Left lung (tissue), 14 donors: ENCODE data around the gene VAV3. TPM values are rescaled to one million over a fixed set of nuclear protein-coding genes. Genes with fewer than 3 reads are reported as not detected.

Experiments
- ATAC-seq: fragments of 200-7000 bp; cut with Tn5 transposase; one replicate; pipeline ENCODE4 v1.9.1; 2020; ENCODE audit warnings: moderate library complexity
- DNase-seq, 4 donors: peaks; one replicate each; pipeline ENCODE4 v3.0.0-alpha.2; 2013 to 2020
- H3K27ac ChIP-seq, 2 donors: fragments of 200-600 bp; sonication (generic) in 1 of 2; one replicate each; pipeline versions ENCODE4 v1.5.0 to v1.8.0; 2020 to 2021
- H3K27me3 ChIP-seq, 2 donors: fragments of 200-600 bp; sonication (generic) in 1 of 2; one replicate each; pipeline versions ENCODE4 v1.5.0 to v1.8.0; 2020 to 2021
- H3K36me3 ChIP-seq, 2 donors: fragments of 200-600 bp; sonication (generic) in 1 of 2; one replicate each; pipeline versions ENCODE4 v1.5.0 to v1.8.0; 2020 to 2021
- H3K4me1 ChIP-seq, 2 donors: fragments of 200-600 bp; one replicate each; pipeline ENCODE4 v1.8.0; 2021
- H3K4me3 ChIP-seq, 2 donors: fragments of 200-600 bp; sonication (generic) in 1 of 2; one replicate each; pipeline versions ENCODE4 v1.5.0 to v1.8.0; 2020 to 2021; ENCODE audit warnings: mild to moderate bottlenecking in 1 of 2
- H3K9me3 ChIP-seq, 2 donors: fragments of 200-600 bp; sonication (generic) in 1 of 2; one replicate each; pipeline versions ENCODE4 v1.5.0 to v1.8.0; 2020 to 2021
- intact Hi-C, 2 donors: fragments of 100-400 bp; cut with DNase I; formaldehyde crosslinking; loops; one replicate each; pipeline versions ENCODE4 v1.11.2 to v1.14.2; 2022
- long read RNA-seq, 12 donors: library from polyadenylated mRNA in 2 of 12; unstranded in 2 of 12; transcript quantifications; one replicate each; pipeline ENCODE4 v2.0.0 and lab custom pipeline, GENCODE V29; 2019 to 2026
- polyA plus RNA-seq, 6 donors: library from polyadenylated mRNA; unstranded; fragments of 120-200 nt; gene quantifications; one replicate each; pipeline ENCODE4 v1.2.1, GENCODE V29; 2013; ENCODE audit not compliant: insufficient read length in 6 of 6
- total RNA-seq, 2 donors: library from RNA; stranded (reverse); fragmentation: NEBNext Ultra II Directional; extraction: Animal tissue kit (Norgen Biotek cat#: 25700); gene quantifications; one replicate each; pipeline ENCODE4 v1.2.1, GENCODE V29; 2021
- TF ChIP-seq, protein P1 (sequence below), 2 donors: fragments of 200-600 bp; sonication (generic) in 1 of 2; IDR thresholded peaks; one replicate each; pipeline versions ENCODE4 v1.5.0 to v1.8.0; 2021; ENCODE audit warnings: antibody characterized with exemption in 2 of 2
- donor health status: DM: no; HTN: yes; CAD: no.
- donor health status: DM: no; HTN: no; CAD: no.

VAV3 gene, protein sequence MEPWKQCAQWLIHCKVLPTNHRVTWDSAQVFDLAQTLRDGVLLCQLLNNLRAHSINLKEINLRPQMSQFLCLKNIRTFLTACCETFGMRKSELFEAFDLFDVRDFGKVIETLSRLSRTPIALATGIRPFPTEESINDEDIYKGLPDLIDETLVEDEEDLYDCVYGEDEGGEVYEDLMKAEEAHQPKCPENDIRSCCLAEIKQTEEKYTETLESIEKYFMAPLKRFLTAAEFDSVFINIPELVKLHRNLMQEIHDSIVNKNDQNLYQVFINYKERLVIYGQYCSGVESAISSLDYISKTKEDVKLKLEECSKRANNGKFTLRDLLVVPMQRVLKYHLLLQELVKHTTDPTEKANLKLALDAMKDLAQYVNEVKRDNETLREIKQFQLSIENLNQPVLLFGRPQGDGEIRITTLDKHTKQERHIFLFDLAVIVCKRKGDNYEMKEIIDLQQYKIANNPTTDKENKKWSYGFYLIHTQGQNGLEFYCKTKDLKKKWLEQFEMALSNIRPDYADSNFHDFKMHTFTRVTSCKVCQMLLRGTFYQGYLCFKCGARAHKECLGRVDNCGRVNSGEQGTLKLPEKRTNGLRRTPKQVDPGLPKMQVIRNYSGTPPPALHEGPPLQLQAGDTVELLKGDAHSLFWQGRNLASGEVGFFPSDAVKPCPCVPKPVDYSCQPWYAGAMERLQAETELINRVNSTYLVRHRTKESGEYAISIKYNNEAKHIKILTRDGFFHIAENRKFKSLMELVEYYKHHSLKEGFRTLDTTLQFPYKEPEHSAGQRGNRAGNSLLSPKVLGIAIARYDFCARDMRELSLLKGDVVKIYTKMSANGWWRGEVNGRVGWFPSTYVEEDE
- total RNA-seq (10 to 100 TPM in 1 of 2 donors, 1 to 10 TPM in 1; 7.3 to 14.5 TPM), polyA plus RNA-seq (1 to 10 TPM; 5.3 to 9.2 (median 6.7) TPM)
- long read RNA-seq, donor 1 = 0 reads
- long read RNA-seq, donor 2, full-length matches to known transcripts = 1 of 1 reads
- long read RNA-seq, donor 2, partial matches to known transcripts = 0 of 1 reads
- long read RNA-seq, donor 2, other reads (novel, unspliced or antisense) = 0 of 1 reads
- long read RNA-seq, donor 3 = 0 reads
- long read RNA-seq, donor 4 = 0 reads
- long read RNA-seq, donor 5 = 0 reads
- long read RNA-seq, donor 6, full-length matches to known transcripts = 1 of 1 reads
- long read RNA-seq, donor 6, partial matches to known transcripts = 0 of 1 reads
- long read RNA-seq, donor 6, other reads (novel, unspliced or antisense) = 0 of 1 reads
- long read RNA-seq, donor 7, full-length matches to known transcripts = 1 of 1 reads
- long read RNA-seq, donor 7, partial matches to known transcripts = 0 of 1 reads
- long read RNA-seq, donor 7, other reads (novel, unspliced or antisense) = 0 of 1 reads
- long read RNA-seq, donor 8 = 0 reads
- long read RNA-seq, donor 9 = 0 reads
- long read RNA-seq, donor 10, partial matches to known transcripts = 3 of 3 reads
- long read RNA-seq, donor 10, other reads (novel, unspliced or antisense) = 0 of 3 reads
- long read RNA-seq, donor 11 = 0 reads
- long read RNA-seq, donor 12, partial matches to known transcripts = 0 of 1 reads
- long read RNA-seq, donor 12, other reads (novel, unspliced or antisense) = 0 of 1 reads

DNA sequence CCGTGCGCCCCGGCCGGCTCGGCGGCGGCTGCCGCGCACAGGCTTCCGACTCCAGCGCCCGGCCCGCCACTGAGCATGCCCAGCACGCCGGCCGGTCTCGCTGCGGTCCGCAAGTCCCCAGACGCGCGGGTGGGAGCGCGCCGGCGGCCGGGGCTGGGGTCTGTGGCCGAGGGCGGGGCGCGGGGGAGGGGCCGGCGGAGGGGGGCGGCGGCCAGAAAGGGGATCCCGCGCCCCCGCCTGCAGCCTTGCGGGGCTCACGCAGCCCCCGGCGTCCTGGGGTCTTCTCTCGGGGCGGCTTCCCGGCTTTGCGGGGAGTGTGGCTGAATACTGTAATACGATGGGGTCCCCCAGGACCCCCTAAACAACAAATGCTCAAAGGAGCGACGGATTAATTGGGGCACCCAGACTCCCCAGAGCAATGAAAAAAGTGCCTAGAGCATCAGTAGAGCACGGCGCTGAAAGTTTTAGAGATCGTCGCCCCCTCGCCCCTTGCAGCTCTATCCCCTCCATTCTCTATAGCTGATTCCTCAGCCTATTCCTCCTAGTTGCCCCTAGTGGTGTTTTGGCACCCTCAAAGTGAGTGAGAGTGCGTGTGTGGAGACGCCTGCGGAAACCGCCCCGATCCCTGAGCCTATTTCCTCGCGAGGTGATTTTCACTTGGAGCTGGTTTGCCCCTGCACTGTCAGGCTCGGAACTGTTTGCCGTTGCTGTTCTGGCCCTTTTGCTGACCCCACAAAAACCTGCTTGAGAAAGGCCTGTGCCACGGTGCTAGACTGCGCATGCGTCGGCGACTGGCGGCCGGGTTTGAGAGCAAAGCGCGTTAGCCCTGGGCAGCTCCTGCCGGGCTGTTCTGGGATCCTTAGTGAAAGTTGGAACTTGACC is at the start of gene VAV3:
Gene VAV3, minus strand, starts transcription at position 71 of the 882 bp plus-strand sequence. CDS start 311 bp downstream, outside the sequence.
- Histone ChIP-seq H3K4me3 (peak within 1 kb of the TSS; percentile 43 to 72), H3K9me3 (no peaks in the 10 kb centered on the region), H3K36me3 (no peaks in the 10 kb centered on the region), H3K27me3 (peaks cover 0 to 30% of the 10 kb centered on the region in 2 donors), H3K27ac (peak within 1 kb of the TSS; percentile 60 to 96), H3K4me1 (peaks cover 4 to 29% of the 10 kb centered on the region in 2 donors)
- DNase-seq (peak; percentile 73 to 95 (median 82)), ATAC-seq (peak; percentile 74)
- TF ChIP-seq, protein P1, sequence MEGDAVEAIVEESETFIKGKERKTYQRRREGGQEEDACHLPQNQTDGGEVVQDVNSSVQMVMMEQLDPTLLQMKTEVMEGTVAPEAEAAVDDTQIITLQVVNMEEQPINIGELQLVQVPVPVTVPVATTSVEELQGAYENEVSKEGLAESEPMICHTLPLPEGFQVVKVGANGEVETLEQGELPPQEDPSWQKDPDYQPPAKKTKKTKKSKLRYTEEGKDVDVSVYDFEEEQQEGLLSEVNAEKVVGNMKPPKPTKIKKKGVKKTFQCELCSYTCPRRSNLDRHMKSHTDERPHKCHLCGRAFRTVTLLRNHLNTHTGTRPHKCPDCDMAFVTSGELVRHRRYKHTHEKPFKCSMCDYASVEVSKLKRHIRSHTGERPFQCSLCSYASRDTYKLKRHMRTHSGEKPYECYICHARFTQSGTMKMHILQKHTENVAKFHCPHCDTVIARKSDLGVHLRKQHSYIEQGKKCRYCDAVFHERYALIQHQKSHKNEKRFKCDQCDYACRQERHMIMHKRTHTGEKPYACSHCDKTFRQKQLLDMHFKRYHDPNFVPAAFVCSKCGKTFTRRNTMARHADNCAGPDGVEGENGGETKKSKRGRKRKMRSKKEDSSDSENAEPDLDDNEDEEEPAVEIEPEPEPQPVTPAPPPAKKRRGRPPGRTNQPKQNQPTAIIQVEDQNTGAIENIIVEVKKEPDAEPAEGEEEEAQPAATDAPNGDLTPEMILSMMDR (IDR thresholded peaks at IDR 0.05) = no peak
- intact Hi-C loops = no loop called here

DNA sequence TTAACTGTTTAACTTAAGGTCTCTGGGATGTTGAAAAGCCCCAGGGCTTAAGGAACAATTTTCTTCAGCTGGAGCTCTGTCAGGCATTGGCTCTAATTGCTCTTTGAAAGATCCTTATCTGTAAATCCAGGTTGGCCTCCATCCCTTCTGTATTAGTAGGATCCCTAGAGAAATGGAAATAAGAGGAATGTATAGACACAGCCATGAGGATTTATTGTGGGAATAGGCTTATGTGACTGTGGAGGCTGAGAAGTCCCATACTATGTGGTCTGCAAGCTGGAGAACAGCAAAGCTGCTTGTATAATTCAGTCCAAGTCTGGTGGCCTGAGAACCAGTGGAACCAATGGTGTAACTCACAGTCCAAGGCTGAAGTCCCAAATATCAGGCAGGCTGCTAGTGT is 47.6 kb upstream of the VAV3 start:
- ATAC-seq = no peak

DNA sequence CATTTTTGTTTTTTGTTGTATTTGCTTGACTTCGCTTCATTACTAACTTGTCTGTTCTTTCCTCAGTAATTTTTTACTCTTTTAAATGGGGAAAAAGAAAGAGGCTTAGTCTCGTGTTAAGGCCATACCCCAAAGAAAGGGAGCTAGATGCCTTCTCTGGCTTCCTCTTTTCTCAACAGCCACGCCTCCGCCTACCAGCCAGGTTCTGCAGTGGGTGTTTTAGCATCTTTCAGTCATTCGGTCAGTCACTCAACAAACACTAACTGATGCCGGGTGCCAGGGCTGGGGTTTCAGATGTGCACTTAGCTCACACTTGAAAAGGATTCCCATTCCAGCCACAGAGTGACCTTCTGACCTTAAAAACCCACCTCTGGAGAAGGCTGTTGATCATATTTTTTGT is 46.3 kb upstream of the VAV3 start:
- no peak for DNase-seq
- ATAC-seq = no peak
- Histone ChIP-seq H3K9me3 (no peaks in the 10 kb centered on the region), H3K36me3 (no peaks in the 10 kb centered on the region), H3K4me3 (no peak overlapping the region), H3K27me3 (no peaks in the 10 kb centered on the region), H3K4me1 (no peaks in the 10 kb centered on the region), H3K27ac (no peak overlapping the region)
- intact Hi-C loops = no loop called here
- TF ChIP-seq, protein P1 (IDR thresholded peaks at IDR 0.05) = no peak

More for the DNA sequence above, 47.6 kb upstream of the VAV3 start:
- H3K9me3 ChIP-seq = no peaks in the 10 kb centered on the region
- TF ChIP-seq, protein P1 (IDR thresholded peaks at IDR 0.05) = no peak
- no peak overlapping the region for H3K27ac ChIP-seq
- intact Hi-C loops = no loop called here
- H3K4me3 ChIP-seq = no peak overlapping the region
- no peak for DNase-seq
- H3K36me3 ChIP-seq = no peaks in the 10 kb centered on the region
- no peaks in the 10 kb centered on the region for H3K27me3 ChIP-seq
- H3K4me1 ChIP-seq = no peaks in the 10 kb centered on the region

DNA sequence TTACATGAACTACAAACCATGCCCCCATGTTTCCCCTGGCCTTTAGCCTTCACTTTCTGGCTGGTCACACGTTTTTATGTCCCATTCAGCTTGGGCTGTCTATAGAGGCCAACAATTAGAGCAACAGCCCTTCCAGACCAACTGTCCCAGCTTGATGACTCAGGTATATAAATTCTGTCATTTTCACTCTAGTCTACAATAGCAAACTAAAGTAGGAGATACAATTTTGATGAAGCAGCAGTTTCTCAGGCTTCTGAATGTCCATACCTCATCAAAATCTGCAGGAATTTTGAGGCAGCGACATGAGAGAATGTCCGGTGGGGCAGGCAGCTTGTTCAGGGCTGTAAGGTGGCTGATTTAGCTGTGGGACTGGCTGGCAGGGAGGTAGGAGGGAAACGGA is 45.6 kb upstream of the VAV3 start:
- DNase-seq (no peak), ATAC-seq (no peak)
- Histone ChIP-seq H3K36me3 (no peaks in the 10 kb centered on the region), H3K27ac (no peak overlapping the region), H3K4me1 (no peaks in the 10 kb centered on the region), H3K4me3 (no peak overlapping the region), H3K9me3 (no peaks in the 10 kb centered on the region), H3K27me3 (no peaks in the 10 kb centered on the region)
- intact Hi-C loops = no loop called here
- TF ChIP-seq, protein P1 (IDR thresholded peaks at IDR 0.05) = no peak
